ENCODE measurements around the gene DHRS9. TPM values are rescaled to one million over a fixed set of nuclear protein-coding genes. Genes with fewer than 3 reads are reported as not detected.
A peak's percentile ranks its signal among the peaks of the same experiment; 100 is the strongest.

Gene DHRS9
- total RNA-seq, 1 donor from 2014 or later = not detected

DNA sequence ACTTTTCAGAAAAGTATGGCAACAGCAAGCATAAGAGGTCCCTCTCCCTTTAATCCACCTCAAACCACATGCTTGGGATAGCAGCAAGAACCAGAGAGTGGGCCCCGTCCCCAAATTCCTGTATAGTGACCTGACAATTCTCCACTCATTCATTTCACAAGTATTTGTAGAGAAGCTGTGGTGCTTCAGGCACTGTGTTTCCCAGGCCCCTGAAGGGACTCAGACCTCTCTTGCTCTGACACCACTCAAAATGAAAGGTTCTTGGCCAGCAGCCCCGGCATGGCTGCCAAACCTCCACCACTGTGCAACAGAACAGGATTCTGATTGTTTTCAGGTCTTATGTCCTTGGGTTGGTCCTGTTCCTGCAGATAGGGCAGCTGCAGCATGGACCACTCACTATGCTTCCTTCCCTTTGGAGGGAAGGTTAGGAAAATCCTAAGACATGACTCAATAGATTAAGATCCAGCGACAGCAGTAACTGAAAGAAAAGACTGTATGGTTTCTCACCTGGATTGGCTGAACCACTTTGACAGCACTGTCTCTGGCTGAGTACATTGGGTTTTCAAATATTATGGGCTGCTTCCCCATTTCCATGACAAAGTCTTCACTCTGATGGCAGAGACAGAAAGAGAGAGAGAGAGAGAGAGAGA is 67.6 kb downstream of the DHRS9 start:
- Mint-ChIP-seq H3K4me3 (ENCODE audit: unreplicated experiment) (no peak overlapping the region), H3K4me1 (ENCODE audit: low read depth) (no peaks in the 10 kb centered on the region), H3K27ac (ENCODE audit: unreplicated experiment) (no peak overlapping the region), H3K36me3 (ENCODE audit: low read depth) (no peaks in the 10 kb centered on the region), H3K27me3 (ENCODE audit: low read depth) (peaks cover 3% of the 10 kb centered on the region), H3K9me3 (ENCODE audit: low read depth) (no peaks in the 10 kb centered on the region)
- TF ChIP-seq CTCF (IDR thresholded peaks at IDR 0.05) = no peak
- no peak for DNase-seq (ENCODE audit: low spot score)

DNA sequence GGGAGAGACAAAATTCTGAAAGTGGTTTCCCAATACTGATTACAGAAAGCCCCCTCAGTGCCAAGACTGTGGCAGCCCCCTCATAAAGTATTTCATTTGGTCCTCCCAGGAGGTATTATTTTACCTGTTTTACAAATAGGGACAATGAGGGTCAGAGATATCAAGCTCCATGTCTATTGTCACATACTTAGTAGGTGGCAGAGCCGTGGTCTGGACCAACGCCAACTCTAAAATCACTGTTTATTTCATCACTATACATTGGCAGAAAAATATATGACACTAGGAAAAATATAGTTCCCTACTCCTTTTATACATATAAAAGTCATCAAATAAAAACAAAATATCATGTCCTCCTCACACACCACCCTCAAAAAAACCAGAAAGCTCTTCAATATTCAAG is 68.6 kb downstream of the DHRS9 start:
- Mint-ChIP-seq H3K36me3 (ENCODE audit: low read depth) (no peaks in the 10 kb centered on the region), H3K4me1 (ENCODE audit: low read depth) (no peaks in the 10 kb centered on the region), H3K27ac (ENCODE audit: unreplicated experiment) (no peak overlapping the region), H3K4me3 (ENCODE audit: unreplicated experiment) (no peak overlapping the region), H3K27me3 (ENCODE audit: low read depth) (no peaks in the 10 kb centered on the region), H3K9me3 (ENCODE audit: low read depth) (no peaks in the 10 kb centered on the region)
- no peak for TF ChIP-seq CTCF (IDR thresholded peaks at IDR 0.05)
- DNase-seq (ENCODE audit: low spot score) = no peak

GRCh38 chr2:169139145-169139544 is 69.8 kb downstream of the DHRS9 start:
- no peaks in the 10 kb centered on the region for H3K4me1 Mint-ChIP-seq (ENCODE audit: low read depth)
- no peak overlapping the region for H3K4me3 Mint-ChIP-seq (ENCODE audit: unreplicated experiment)
- no peaks in the 10 kb centered on the region for H3K27me3 Mint-ChIP-seq (ENCODE audit: low read depth)
- DNase-seq (ENCODE audit: low spot score) = no peak
- H3K27ac Mint-ChIP-seq (ENCODE audit: unreplicated experiment) = no peak overlapping the region
- H3K36me3 Mint-ChIP-seq (ENCODE audit: low read depth) = no peaks in the 10 kb centered on the region
- no peaks in the 10 kb centered on the region for H3K9me3 Mint-ChIP-seq (ENCODE audit: low read depth)
- no peak for TF ChIP-seq CTCF (IDR thresholded peaks at IDR 0.05)

GRCh38 chr2:169139993-169140767 is 70.8 kb downstream of the DHRS9 start:
- Mint-ChIP-seq H3K4me1 (ENCODE audit: low read depth) (no peaks in the 10 kb centered on the region), H3K36me3 (ENCODE audit: low read depth) (no peaks in the 10 kb centered on the region), H3K4me3 (ENCODE audit: unreplicated experiment) (no peak overlapping the region), H3K9me3 (ENCODE audit: low read depth) (no peaks in the 10 kb centered on the region), H3K27me3 (ENCODE audit: low read depth) (no peaks in the 10 kb centered on the region), H3K27ac (ENCODE audit: unreplicated experiment) (no peak overlapping the region)
- no peak for DNase-seq (ENCODE audit: low spot score)
- TF ChIP-seq CTCF (IDR thresholded peaks at IDR 0.05) = no peak

DNA sequence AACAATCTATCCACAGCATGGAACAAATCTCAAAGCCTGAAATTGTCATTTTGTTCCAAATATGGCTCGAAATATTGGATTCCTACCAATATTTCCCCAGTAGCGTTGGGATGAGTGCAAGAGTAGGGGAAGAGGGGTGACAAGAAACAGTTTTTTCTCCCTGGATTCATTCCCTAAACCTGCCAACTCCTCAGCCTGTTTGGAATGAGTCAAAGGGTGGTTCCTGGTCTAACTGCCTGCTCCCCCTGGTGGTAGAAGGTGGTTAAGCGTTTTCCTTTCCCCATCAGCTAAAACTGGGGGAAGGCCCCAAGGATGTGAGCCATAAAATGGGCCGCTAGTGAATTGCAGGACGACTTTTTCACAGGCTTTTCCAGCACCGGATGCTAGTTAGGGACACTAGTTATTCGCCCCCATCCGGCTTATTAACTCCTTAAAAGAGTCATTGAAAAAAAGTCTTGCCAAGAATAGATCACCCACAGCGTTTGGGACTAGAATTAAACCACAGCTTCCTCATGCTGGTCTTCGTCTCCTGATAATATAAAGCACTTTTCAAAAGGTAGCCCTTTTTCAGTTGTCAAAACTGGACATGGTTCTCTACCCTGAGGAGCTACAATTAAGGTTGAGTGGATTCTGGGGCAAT is 72.5 kb downstream of the DHRS9 start:
- peak; percentile 85 for TF ChIP-seq CTCF (IDR thresholded peaks at IDR 0.05)

More for the DNA sequence above, 72.5 kb downstream of the DHRS9 start:
- Mint-ChIP-seq H3K27ac (ENCODE audit: unreplicated experiment) (no peak overlapping the region), H3K4me3 (ENCODE audit: unreplicated experiment) (no peak overlapping the region), H3K9me3 (ENCODE audit: low read depth) (no peaks in the 10 kb centered on the region), H3K27me3 (ENCODE audit: low read depth) (no peaks in the 10 kb centered on the region), H3K4me1 (ENCODE audit: low read depth) (no peaks in the 10 kb centered on the region), H3K36me3 (ENCODE audit: low read depth) (no peaks in the 10 kb centered on the region)
- DNase-seq (ENCODE audit: low spot score) = no peak
